Activated naive CD4-positive, alpha-beta T cell treated with anti-CD3 and anti-CD28 coated beads for 36 hours (primary cell): ENCODE data around the gene LLCFC1. TPM values are rescaled to one million over a fixed set of nuclear protein-coding genes. Genes with fewer than 3 reads are reported as not detected.
"Not testable (repeated sequence)": the region's sequence is repeated elsewhere in the genome, so short reads cannot be mapped to it uniquely, and the experiment has no call there.

Source experiments
- CTCF ChIA-PET: fragments of 350-600 bp; sonication (Branson Sonifier 250); formaldehyde crosslinking; loops from one replicate; lab custom pipeline; 2021; ENCODE audit warnings: antibody characterized with exemption; lab: Charles Lee
- DNase-seq: peaks from one replicate; pipeline ENCODE4 v3.0.0-alpha.2; 2020
- H3K27ac Mint-ChIP-seq: one replicate; pipeline ENCODE4 v1.8.0; 2021; ENCODE audit warnings: mild to moderate bottlenecking, mixed read lengths
- H3K27me3 Mint-ChIP-seq: one replicate; pipeline ENCODE4 v1.8.0; 2021; ENCODE audit warnings: low read depth, mixed read lengths
- H3K36me3 Mint-ChIP-seq: one replicate; pipeline ENCODE4 v1.8.0; 2021; ENCODE audit warnings: low read depth, mixed read lengths
- H3K4me1 Mint-ChIP-seq: one replicate; pipeline ENCODE4 v1.8.0; 2021; ENCODE audit warnings: low read depth, mixed read lengths
- H3K4me3 Mint-ChIP-seq: one replicate; pipeline ENCODE4 v1.8.0; 2021; ENCODE audit warnings: mild to moderate bottlenecking, moderate library complexity, mixed read lengths
- H3K9me3 Mint-ChIP-seq: one replicate; pipeline ENCODE4 v1.8.0; 2021; ENCODE audit warnings: mixed read lengths
- intact Hi-C: fragments of 100-400 bp; cut with micrococcal nuclease; formaldehyde crosslinking; loops from one replicate; pipeline ENCODE4 v1.15.1; 2023
- total RNA-seq, 2 experiments: library from RNA; stranded (reverse); gene quantifications; one replicate each; pipeline ENCODE4 v1.2.3, GENCODE V29; 2021

LLCFC1 gene
- total RNA-seq, 2 experiments from 2014 or later = not detected

DNA sequence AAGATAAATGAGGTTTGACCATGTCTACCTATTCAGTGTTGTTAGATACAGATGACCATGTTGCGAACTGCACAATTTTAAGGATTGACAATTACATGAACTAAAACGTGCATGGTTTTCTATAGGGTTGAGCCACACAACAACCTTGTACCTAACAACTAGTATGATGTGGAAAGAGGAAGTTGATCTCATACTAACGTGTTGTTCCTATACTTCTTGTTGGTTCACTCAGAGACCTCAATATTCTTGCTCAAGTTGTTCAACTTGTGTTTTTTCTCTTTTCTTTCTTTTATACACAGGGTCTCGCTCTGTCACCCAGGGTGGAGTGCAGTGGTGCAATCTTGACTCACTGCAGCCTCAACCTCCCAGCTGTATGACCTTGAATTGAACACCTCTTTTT, 28.9 kb downstream of the LLCFC1 start:
- intact Hi-C loops = no loop called here
- H3K4me3 Mint-ChIP-seq = no peak overlapping the region
- no peaks in the 10 kb centered on the region for H3K36me3 Mint-ChIP-seq
- H3K9me3 Mint-ChIP-seq = no peaks in the 10 kb centered on the region
- peaks cover 24% of the 10 kb centered on the region for H3K27me3 Mint-ChIP-seq
- no peak for DNase-seq
- CTCF ChIA-PET = no interaction called here
- no peak overlapping the region for H3K27ac Mint-ChIP-seq
- no peaks in the 10 kb centered on the region for H3K4me1 Mint-ChIP-seq

GRCh38 chr7:142969183-142969582, 29.9 kb downstream of the LLCFC1 start:
- Mint-ChIP-seq H3K27ac (no peak overlapping the region), H3K36me3 (no peaks in the 10 kb centered on the region), H3K9me3 (no peaks in the 10 kb centered on the region), H3K27me3 (peaks cover 20% of the 10 kb centered on the region), H3K4me1 (peaks cover 2% of the 10 kb centered on the region), H3K4me3 (no peak overlapping the region)
- CTCF ChIA-PET = no interaction called here
- intact Hi-C loops = no loop called here
- no peak for DNase-seq

DNA sequence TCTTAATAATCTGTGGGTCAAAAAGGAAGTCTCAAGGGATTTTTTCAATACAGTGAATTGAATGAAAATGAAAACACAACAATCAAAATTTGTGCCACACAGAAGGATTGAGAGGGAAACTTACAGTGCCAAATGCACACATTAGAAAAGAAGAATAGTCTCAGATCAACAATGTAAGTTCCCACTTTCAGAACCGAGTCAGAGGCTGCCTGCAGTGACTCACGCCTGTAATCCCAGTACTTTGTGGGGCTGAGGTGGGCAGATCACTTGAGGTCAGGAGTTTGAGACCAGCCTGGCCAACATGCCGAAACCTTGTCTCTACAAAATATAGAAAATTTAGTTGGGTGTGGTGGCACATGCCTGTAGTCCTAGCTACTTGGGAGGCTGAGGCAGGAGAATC, 35.3 kb downstream of the LLCFC1 start:
- Mint-ChIP-seq H3K27me3 (peaks cover 11% of the 10 kb centered on the region), H3K27ac (no peak overlapping the region), H3K4me3 (no peak overlapping the region), H3K9me3 (peaks cover 5% of the 10 kb centered on the region), H3K36me3 (no peaks in the 10 kb centered on the region), H3K4me1 (peaks cover 3% of the 10 kb centered on the region)
- CTCF ChIA-PET = interaction anchor here (1.1 kb wide), 1 partner anchor 18 kb away, joined by 3 read pairs; no protein-coding TSS in a partner anchor
- no peak for DNase-seq
- intact Hi-C loops = no loop called here

DNA sequence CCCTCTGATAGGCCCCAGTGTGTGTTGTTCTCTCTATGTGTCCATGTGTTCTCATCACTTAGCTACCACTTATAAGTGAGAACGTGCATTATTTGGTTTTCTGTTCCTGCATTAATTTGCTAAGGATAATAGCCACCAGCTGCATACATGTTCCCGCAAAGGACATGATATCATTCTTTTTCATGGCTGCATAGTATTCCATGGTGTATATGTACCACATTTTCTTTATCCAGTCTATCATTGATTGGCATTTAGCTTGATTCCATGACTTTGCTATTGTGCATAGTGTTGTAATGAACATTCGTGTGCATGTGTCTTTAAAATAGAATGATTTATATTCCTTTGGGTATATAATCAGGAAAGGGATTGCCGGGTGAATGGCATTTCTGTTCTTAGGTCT, 39.1 kb downstream of the LLCFC1 start:
- H3K9me3 Mint-ChIP-seq, H3K36me3 Mint-ChIP-seq, H3K27ac Mint-ChIP-seq, DNase-seq, H3K4me3 Mint-ChIP-seq, CTCF ChIA-PET, intact Hi-C loops, H3K4me1 Mint-ChIP-seq, H3K27me3 Mint-ChIP-seq: not testable (repeated sequence)

GRCh38 chr7:142983825-142984224, 44.5 kb downstream of the LLCFC1 start:
- intact Hi-C loops = no loop called here
- Mint-ChIP-seq H3K36me3 (no peaks in the 10 kb centered on the region), H3K4me3 (no peak overlapping the region), H3K27me3 (peaks cover 4% of the 10 kb centered on the region), H3K4me1 (no peaks in the 10 kb centered on the region), H3K27ac (no peak overlapping the region), H3K9me3 (peaks cover 3% of the 10 kb centered on the region)
- CTCF ChIA-PET = interaction anchor here (1.4 kb wide), 1 partner anchor 103 kb away, joined by 3 read pairs; no protein-coding TSS in a partner anchor
- no peak for DNase-seq

GRCh38 chr7:142984297-142984696, 45.0 kb downstream of the LLCFC1 start:
- DNase-seq = no peak
- H3K36me3 Mint-ChIP-seq = no peaks in the 10 kb centered on the region
- H3K27ac Mint-ChIP-seq = no peak overlapping the region
- intact Hi-C loops = no loop called here
- peaks cover 4% of the 10 kb centered on the region for H3K27me3 Mint-ChIP-seq
- CTCF ChIA-PET = no interaction called here
- H3K4me1 Mint-ChIP-seq = no peaks in the 10 kb centered on the region
- no peak overlapping the region for H3K4me3 Mint-ChIP-seq
- peaks cover 2% of the 10 kb centered on the region for H3K9me3 Mint-ChIP-seq

Other genes with a start within 250 kb of the LLCFC1 start
- gene PRSS1, start 190.0 kb upstream of the LLCFC1 start, total RNA-seq = not detected
- under 1 TPM in 1 of 2 experiments, not detected in 1; 0.50 TPM for gene PRSS2, start 168.5 kb upstream of the LLCFC1 start, total RNA-seq
- gene EPHB6, start 84.4 kb upstream of the LLCFC1 start, total RNA-seq = 10 to 100 TPM; 22.1 to 22.8 TPM
- not detected for gene TRPV6, start 53.7 kb upstream of the LLCFC1 start, total RNA-seq
- not detected for gene TRPV5, start 5.7 kb upstream of the LLCFC1 start, total RNA-seq
- gene KEL, start 22.9 kb downstream of the LLCFC1 start, total RNA-seq = under 1 TPM; 0.52 to 0.83 TPM
- not detected for gene OR9A2, start 87.6 kb downstream of the LLCFC1 start, total RNA-seq
- not detected for gene OR6V1, start 112.9 kb downstream of the LLCFC1 start, total RNA-seq
- gene PIP, start 192.6 kb downstream of the LLCFC1 start, total RNA-seq = not detected
- not detected for gene TAS2R39, start 243.9 kb downstream of the LLCFC1 start, total RNA-seq